GM19328 (cell line): ENCODE measurements around the gene NR5A2.

Experiments used
- ATAC-seq: cut with Tn5 transposase; IDR thresholded peaks from one replicate; pipeline ENCODE4 v1.9.1; 2021; ENCODE audit warnings: mild to moderate bottlenecking, moderate library complexity; ENCODE audit not compliant: unreplicated experiment

NR5A2 gene

GRCh38 chr1:200118779-200119505 lies 91.4 kb downstream of the NR5A2 start:
- no peak for ATAC-seq

- ATAC-seq = no peak
Observed at GRCh38 chr1:200121421-200121820, 93.9 kb downstream of the NR5A2 start.

- no peak for ATAC-seq
Observed at GRCh38 chr1:200124309-200124708, 96.8 kb downstream of the NR5A2 start.

GRCh38 chr1:200128081-200128480 lies 100.6 kb downstream of the NR5A2 start:
- ATAC-seq = no peak

GRCh38 chr1:200128944-200129879 lies 101.7 kb downstream of the NR5A2 start:
- ATAC-seq = no peak

- no peak for ATAC-seq
Observed at GRCh38 chr1:200130552-200130951, 103.0 kb downstream of the NR5A2 start.

- no peak for ATAC-seq
Observed at GRCh38 chr1:200131551-200132125, 104.1 kb downstream of the NR5A2 start.

GRCh38 chr1:200133123-200133522 lies 105.6 kb downstream of the NR5A2 start:
- ATAC-seq = no peak

GRCh38 chr1:200134116-200134515 lies 106.6 kb downstream of the NR5A2 start:
- no peak for ATAC-seq

- no peak for ATAC-seq
Observed at GRCh38 chr1:200136384-200136783, 108.9 kb downstream of the NR5A2 start.

- peak; percentile 82 for ATAC-seq
Observed at GRCh38 chr1:200139661-200140250, 112.2 kb downstream of the NR5A2 start.

GRCh38 chr1:200143347-200143746 lies 115.8 kb downstream of the NR5A2 start:
- no peak for ATAC-seq

GRCh38 chr1:200146100-200146499 lies 118.6 kb downstream of the NR5A2 start:
- no peak for ATAC-seq

GRCh38 chr1:200147094-200147493 lies 119.6 kb downstream of the NR5A2 start:
- no peak for ATAC-seq

GRCh38 chr1:200147742-200148141 lies 120.2 kb downstream of the NR5A2 start:
- ATAC-seq = no peak

- no peak for ATAC-seq
Observed at GRCh38 chr1:200150006-200150405, 122.5 kb downstream of the NR5A2 start.

GRCh38 chr1:200150721-200151120 lies 123.2 kb downstream of the NR5A2 start:
- ATAC-seq = no peak

GRCh38 chr1:200152336-200152735 lies 124.8 kb downstream of the NR5A2 start:
- ATAC-seq = no peak

GRCh38 chr1:200153277-200154055 lies 126.0 kb downstream of the NR5A2 start:
- ATAC-seq = peak; percentile 42

GRCh38 chr1:200154069-200154767 lies 126.7 kb downstream of the NR5A2 start:
- ATAC-seq = peak; percentile 94
